ENCODE results near the gene TDRKH. TPM values are rescaled to one million over a fixed set of nuclear protein-coding genes. Genes with fewer than 3 reads are reported as not detected.

Gene TDRKH
- total RNA-seq, 1 experiment from 2014 or later = 5.6 TPM

- H3K27ac Mint-ChIP-seq (ENCODE audit: low read depth, unreplicated experiment) = no peak overlapping the region
- H3K4me1 Mint-ChIP-seq (ENCODE audit: insufficient read depth, unreplicated experiment) = peaks cover 2% of the 10 kb centered on the region
These were observed 60.4 kb downstream of the TDRKH start for GRCh38 chr1:151729966-151730291.

DNA sequence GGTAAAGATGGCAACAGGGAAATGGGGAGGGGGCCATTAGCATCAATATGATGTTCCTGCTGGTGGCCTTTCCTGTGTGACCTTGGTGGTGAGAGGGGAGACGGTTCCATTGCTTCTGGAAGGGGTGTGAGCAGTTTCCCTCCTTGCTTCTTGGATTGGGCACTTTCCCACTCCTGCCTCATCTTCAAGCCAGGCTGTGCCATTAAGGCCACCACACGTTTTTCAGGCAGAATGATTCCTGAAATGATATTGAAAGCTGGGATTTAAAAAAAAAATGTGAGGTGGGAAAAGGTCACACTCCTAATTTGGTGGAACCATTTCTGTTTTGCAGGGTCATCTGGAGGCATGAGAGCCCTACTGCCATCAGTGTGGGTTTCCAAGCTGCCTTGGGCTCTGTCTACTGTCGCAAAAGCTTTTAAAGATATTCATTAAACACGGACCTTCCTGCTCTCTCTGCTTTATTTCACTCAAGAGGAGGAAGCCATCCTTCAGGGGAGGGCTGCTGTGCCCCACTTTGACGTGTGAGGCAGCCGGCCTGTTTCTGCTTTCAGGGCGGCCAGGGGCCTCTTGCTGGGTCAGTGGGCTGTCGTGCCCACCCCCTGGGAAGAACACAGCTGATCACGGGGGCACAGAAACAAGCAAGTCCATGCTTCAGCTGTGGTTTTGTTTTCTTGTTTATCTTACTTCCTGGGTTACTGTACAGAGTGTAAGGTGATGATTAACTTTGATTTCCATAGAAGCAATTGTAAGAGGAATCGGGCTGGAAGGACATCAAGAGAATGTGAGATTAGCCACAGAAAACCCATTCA lies 60.9 kb downstream of the TDRKH start:
- no TSS peak for BruUV-seq (replicated peaks)
- TF ChIP-seq, protein P1, sequence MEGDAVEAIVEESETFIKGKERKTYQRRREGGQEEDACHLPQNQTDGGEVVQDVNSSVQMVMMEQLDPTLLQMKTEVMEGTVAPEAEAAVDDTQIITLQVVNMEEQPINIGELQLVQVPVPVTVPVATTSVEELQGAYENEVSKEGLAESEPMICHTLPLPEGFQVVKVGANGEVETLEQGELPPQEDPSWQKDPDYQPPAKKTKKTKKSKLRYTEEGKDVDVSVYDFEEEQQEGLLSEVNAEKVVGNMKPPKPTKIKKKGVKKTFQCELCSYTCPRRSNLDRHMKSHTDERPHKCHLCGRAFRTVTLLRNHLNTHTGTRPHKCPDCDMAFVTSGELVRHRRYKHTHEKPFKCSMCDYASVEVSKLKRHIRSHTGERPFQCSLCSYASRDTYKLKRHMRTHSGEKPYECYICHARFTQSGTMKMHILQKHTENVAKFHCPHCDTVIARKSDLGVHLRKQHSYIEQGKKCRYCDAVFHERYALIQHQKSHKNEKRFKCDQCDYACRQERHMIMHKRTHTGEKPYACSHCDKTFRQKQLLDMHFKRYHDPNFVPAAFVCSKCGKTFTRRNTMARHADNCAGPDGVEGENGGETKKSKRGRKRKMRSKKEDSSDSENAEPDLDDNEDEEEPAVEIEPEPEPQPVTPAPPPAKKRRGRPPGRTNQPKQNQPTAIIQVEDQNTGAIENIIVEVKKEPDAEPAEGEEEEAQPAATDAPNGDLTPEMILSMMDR (IDR thresholded peaks at IDR 0.05; ENCODE audit: unreplicated experiment) = no peak
- no peaks in the 10 kb centered on the region for H3K4me1 Mint-ChIP-seq (ENCODE audit: insufficient read depth, unreplicated experiment)
- no peaks in the 10 kb centered on the region for H3K9me3 Mint-ChIP-seq (ENCODE audit: unreplicated experiment)
- DNase-seq (ENCODE audit: unreplicated experiment) = no peak
- H3K27ac Mint-ChIP-seq (ENCODE audit: low read depth, unreplicated experiment) = no peak overlapping the region
- H3K4me3 Mint-ChIP-seq (ENCODE audit: unreplicated experiment) = no peak overlapping the region
- H3K36me3 Mint-ChIP-seq (ENCODE audit: insufficient read depth, unreplicated experiment) = no peaks in the 10 kb centered on the region
- POLR2A ChIA-PET = interaction anchor here (0.7 kb wide), 1 partner anchor 10 kb away, joined by 4 read pairs; no protein-coding TSS in a partner anchor
- intact Hi-C loops (cut with micrococcal nuclease) = no loop called here
- peaks cover 27% of the 10 kb centered on the region for H3K27me3 Mint-ChIP-seq (ENCODE audit: insufficient read depth, unreplicated experiment)
- CTCF ChIA-PET = interaction anchor here (0.6 to 2.3 kb wide), 5 partner anchors 34 to 421 kb away, joined by 3 to 10 read pairs (median 5); partner anchors contain the start of gene MRPL9

More at GRCh38 chr1:151729966-151730291, 60.4 kb downstream of the TDRKH start:
- H3K9me3 Mint-ChIP-seq (ENCODE audit: unreplicated experiment) = no peaks in the 10 kb centered on the region
- CTCF ChIA-PET = interaction anchor here (0.7 to 2.3 kb wide), 4 partner anchors 8 to 136 kb away, joined by 3 to 10 read pairs (median 6); partner anchors contain the start of gene MRPL9
- TF ChIP-seq, protein P1 (IDR thresholded peaks at IDR 0.05; ENCODE audit: unreplicated experiment) = no peak
- H3K27me3 Mint-ChIP-seq (ENCODE audit: insufficient read depth, unreplicated experiment) = peaks cover 27% of the 10 kb centered on the region
- no peak for DNase-seq (ENCODE audit: unreplicated experiment)
- H3K36me3 Mint-ChIP-seq (ENCODE audit: insufficient read depth, unreplicated experiment) = no peaks in the 10 kb centered on the region
- POLR2A ChIA-PET = no interaction called here
- BruUV-seq (replicated peaks) = no TSS peak
- no peak overlapping the region for H3K4me3 Mint-ChIP-seq (ENCODE audit: unreplicated experiment)
- intact Hi-C loops (cut with micrococcal nuclease) = loop anchor here (10.0 kb wide), 1 partner anchor 535 kb away; the partner anchor contains the start of genes PIP5K1A and VPS72

DNA sequence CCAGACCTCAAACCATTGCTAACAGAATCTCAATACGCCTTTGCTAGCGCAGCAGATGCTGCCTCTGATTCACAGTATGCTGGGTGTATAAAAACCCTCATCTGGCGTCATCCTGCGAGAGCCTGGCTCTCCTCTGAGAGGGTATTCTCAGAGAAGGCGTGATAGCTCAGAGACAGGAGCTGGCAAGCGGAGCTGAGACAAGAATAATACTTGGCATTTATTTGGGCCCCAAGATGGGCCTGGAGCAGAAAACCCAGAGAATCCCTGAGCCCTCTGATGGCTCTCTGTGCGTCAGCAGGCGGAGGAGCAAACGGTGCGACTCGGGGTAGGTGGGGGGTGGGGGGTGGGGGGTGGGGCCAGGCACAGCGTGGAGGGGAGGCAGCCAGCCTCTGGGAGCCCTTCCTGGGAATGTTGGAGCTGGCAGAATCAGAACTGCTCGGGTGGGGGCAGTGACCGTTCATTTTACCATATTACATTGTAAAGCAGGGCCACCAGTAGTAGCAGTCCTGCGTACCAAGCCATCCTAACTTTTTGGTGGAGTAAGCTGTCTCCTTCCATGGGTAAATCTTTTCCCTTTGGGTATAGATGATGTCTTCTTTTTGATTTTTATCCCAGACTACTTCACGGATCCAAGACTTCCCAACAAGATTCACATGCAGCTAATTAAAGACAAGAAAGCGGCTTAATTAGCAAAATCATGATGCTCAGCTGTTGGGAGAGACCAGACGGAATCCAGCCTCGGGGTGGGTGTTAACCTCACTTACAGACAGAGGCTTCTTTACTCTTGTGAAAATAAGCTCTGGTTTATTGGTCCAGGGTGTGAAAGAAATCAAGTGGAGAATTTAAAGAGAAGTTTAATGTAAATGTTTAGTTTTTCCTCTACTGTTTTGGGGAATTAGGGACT lies 61.9 kb downstream of the TDRKH start:
- Mint-ChIP-seq H3K4me3 (ENCODE audit: unreplicated experiment) (no peak overlapping the region), H3K27ac (ENCODE audit: low read depth, unreplicated experiment) (no peak overlapping the region), H3K36me3 (ENCODE audit: insufficient read depth, unreplicated experiment) (no peaks in the 10 kb centered on the region), H3K9me3 (ENCODE audit: unreplicated experiment) (no peaks in the 10 kb centered on the region), H3K27me3 (ENCODE audit: insufficient read depth, unreplicated experiment) (peaks cover 27% of the 10 kb centered on the region), H3K4me1 (ENCODE audit: insufficient read depth, unreplicated experiment) (no peaks in the 10 kb centered on the region)
- TF ChIP-seq, protein P1 (IDR thresholded peaks at IDR 0.05; ENCODE audit: unreplicated experiment) = no peak
- ChIA-PET CTCF (interaction anchor here (0.6 to 2.3 kb wide), 7 partner anchors 35 to 420 kb away, joined by 3 to 10 read pairs (median 5); partner anchors contain the start of gene MRPL9), POLR2A (interaction anchor here (0.7 kb wide), 1 partner anchor 9 kb away, joined by 4 read pairs; no protein-coding TSS in a partner anchor)
- DNase-seq (ENCODE audit: unreplicated experiment) = no peak
- no TSS peak for BruUV-seq (replicated peaks)
- intact Hi-C loops (cut with micrococcal nuclease) = no loop called here
